NCI-H1417 treated with DMSO at 0.1 percent for 48 hours (cell line): ENCODE measurements around the gene ATG7.
"Not testable (repeated sequence)": the region's sequence is repeated elsewhere in the genome, so short reads cannot be mapped to it uniquely, and the experiment has no call there.

Experiments
- DNase-seq: peaks from one replicate; lab custom pipeline; 2025; lab: John Stamatoyannopoulos, UW

The ATG7 gene

GRCh38 chr3:11568503-11569155 lies 296.4 kb downstream of the ATG7 start:
- DNase-seq, result no peak

DNA sequence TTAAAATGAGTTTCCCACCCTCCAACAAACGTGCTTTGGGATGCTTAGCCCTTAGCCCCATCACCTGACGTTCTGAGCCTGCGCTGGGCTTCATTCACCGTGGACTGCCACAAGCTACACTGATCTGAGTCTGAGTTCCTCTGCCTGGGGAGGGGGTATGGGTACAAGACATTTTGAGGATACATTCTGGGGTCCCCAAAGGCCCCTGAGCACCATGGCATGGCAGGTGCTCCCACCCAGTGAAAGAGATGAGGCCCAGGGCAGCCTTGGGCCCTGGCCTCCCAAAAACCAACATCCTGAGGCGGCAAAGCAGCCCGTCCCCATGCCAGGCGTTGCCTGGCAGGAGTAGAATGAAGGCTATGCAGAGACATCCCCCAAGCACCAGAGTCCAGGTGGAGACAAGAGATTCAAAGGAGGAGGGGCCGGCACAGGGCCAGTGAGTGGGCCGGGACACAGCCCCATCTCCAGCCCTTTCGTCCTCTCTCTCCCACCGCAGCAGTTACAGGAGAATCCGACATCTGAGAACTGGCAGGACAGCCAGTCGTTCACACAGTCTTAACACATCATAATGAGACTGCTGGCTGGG lies 297.1 kb downstream of the ATG7 start:
- DNase-seq, result no peak

DNA sequence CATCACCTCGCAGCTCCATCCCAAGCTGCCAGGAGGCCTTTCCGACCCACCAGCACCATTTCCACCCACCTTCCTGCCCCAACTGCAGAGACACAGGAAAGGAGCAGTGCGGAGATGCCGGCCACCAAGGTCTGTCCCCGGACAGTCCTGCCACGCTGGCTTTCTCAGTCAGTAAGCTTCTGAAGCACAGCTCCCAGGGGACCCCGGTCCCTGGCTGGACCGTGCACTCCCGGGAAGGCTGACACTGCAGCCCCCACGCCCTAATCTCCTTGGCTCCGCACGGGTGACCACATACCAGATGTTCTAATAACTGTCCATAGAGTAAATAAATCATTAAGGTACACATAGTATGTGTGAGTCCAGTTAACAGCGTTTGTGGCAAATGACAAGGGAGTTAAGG lies 298.1 kb downstream of the ATG7 start:
- DNase-seq, result no peak

DNA sequence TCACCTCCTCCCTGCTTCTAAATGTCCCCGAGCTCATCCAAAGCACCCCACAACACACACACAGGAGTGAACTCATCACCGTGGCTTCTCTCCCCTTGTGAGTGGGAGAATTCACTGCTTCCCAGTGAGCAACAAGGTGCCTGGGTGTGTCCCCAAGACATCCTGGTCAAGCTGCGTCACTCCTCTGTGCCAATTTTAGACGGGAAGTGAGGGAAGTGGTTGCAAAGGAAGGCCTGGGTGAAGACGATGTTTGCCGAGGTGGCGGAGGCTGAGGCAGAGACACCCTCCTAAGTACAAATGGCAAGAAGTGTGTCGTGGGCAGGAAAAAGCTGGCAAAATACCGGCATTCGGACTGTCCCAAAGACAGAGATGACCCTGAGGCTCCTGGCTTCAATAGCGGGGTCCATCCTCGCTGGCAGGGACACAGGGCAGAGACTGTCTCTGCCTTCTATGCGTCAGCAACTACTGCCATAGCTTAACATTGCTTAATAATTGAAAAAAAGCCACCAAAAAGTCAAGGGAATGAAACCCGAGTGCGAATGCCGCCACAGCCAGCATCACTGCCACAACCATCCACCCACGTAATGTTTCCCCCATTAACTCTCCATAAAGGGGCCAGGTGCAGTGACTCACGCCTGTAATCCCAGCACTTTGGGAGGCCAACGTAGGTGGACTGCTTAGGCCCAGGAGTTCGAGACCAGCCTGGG lies 298.7 kb downstream of the ATG7 start:
- no peak for DNase-seq

DNA sequence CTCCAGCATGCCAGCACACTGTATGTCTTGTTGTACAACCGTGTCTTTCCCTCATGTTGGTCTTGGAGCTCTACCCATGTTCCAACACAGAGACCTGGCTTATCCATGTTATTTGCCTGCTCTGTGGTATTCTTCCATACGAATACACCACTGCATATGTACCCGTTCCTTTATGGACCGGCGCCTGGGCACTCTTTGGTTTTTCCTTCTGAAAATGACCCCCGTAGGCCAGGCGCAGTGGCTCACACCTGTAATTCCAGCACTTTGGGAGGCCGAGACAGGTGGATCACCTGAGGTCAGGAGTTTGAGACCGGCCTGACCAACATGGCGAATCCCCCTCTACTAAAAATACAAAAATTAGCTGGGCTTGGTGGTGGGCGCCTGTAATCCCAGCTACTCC lies 300.5 kb downstream of the ATG7 start:
- not testable (repeated sequence) for DNase-seq

DNA sequence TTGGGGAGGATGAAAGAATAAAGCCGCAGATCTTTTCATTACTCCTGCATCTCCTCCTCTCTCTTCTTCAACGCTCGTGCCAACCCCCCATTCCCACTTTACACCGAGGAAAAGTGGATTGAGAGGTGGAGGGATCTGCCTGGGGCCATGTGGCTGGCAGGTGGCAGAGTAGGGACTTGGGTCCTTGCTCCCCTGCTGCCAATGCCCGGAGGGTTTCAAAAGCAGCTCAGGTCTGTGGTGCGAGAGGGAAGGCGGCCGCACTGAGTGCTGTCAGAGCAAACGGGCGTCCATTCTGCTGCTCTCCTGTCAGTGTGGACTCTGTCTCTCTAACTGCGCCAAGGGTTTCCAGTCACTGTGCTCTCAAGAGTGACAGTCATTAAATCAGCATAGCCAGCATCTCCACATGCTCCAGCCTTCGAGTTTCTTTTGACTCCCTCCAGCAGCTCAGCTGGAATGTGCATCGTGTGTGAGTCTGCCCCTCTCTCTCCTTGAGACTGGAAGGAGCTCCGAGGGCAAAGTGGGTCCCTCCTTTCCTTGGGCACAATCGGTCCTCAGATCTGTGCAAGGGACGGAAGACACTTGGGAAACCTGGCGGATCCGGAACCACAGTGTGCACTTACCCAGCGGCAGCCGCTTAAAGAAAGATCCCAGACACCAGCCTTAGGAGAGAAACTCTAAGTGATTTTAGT lies 302.9 kb downstream of the ATG7 start:
- no peak for DNase-seq

DNA sequence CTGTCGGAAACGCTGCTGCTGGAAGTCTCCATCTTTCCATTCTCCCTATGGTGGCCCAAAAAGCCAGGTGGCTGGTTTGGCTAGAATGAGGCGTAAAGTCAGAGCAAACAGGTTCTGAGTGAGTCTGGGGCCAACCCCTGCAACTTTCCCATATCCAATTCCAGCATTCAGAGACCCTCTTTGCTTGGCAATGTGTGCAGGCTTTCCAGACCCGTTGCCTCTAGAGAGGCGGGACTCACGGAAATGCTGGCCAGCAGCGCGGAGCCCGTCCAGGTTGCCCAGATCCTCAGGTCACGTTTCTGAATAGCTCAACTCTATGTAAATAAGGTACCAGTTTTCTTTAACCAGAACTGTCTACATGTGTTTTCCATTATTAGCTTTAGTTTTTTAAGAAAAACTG lies 303.5 kb downstream of the ATG7 start:
- DNase-seq, result no peak

DNA sequence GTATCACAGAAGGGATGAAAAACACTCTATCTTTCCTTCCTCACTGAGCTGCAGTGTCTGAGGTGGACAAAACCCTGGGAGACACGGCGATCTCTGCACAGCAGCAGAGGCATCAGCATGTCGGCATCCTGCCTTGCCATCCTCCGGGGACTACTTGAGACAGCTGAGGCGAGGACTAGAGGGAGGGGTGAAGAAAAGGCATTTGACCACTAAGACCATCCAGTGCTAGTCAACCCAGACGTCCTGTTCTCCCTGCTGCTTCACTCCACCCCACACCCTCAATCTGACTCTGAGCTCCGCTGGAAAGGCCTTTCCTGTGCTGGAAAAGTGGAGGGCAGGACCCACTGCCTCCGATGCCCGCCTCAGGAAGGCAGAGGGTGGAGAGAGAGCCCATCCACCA lies 304.3 kb downstream of the ATG7 start:
- DNase-seq, result no peak

DNA sequence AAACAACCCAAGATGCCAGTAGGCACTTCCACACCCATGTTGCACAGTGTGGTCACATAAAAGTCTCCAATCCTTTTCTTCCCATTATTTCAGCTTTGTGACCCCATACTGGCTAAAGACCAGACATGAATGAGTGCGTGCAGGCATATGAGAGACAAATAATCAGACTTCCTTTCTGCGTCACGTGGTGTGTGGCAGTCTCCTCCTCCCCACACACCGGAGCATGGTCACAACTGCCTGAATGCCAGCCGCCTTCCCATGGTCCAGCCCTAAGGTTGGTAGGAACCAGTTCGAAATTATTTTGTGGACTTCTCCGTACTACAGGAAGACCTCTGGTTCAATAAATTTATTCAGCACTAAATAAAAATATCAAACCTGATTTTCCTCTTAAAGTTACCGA lies 306.0 kb downstream of the ATG7 start:
- DNase-seq, result no peak

GRCh38 chr3:11580645-11581044 lies 308.4 kb downstream of the ATG7 start:
- DNase-seq, result no peak

DNA sequence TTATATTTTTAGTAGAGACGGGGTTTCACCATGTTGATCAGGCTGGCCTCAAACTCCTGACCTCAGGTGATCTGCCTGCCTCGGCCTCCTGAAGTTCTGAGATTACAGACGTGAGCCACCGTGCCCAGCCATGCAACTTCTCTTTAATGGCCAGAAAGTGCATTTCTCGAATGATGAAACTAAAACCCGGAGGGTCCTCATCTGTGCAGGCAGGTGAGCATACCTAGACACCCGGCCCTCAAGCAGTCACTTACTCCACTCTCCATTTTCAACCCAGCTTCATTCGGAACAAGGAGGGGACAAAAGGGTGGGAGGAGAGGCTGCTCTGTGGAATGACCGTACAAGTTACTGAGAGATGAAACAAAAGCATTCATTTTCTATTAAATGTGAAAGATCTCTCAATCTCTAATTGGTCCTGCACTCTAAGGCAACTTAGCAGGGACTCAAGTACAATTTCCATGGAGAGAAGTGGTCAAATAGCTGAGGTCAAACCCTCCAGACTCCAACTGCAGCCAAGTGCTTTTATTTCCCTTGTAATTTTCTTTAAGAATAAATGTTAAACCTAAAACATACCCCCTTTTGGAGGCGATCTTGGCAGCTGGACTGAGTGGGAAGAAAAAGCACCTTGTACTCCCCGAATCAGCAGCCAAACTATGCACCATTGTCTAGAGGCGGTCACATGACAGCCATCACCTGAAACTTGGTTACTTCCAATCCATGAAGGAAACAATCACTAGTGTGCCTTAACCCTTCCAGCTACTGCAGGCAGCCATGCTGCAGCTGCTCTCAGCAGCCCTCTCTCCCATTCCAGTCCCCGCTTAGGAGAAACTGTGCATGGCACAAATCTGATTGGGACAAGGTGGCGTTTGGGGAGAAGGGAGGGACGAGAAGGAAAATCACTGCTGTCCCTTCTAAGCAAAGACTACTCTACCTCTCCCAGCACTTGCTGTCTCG lies 309.3 kb downstream of the ATG7 start:
- no peak for DNase-seq

DNA sequence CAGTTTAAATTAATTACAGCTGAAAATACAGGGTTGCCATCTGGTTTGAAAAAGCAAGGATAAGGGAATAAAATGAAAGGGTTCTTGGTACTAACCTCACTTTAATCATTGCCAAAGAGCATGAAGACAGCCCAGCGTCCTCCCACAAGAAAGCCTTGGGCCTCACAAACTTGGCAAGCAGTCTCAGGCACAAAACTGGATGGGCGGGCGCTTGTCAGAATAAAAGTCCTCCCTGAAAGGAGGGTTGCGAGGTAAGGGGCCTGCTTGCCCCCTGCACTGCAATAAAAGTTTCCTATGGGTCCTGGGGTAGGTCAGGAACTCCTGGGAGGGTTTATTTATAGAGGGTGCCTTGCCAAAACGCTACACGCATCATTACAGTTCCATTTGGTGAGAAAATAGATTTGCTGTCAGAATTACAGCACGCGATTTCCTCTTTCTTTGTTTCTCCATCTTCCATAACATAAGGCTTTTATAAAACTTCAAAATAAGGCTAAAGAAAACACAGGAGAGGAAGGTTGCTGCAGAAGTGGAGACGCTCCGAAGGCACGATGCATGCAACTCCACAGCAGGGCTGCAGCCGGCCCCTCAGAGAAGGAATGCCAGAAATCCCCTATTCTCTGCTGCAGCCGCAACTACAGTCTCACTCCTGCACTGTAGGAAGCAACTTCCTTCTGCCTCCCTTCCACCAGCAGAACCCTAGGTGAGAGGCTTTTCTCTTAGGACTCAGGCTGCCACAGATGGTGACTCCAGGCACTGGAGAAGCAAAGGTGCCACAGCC lies 310.2 kb downstream of the ATG7 start:
- DNase-seq, result no peak

DNA sequence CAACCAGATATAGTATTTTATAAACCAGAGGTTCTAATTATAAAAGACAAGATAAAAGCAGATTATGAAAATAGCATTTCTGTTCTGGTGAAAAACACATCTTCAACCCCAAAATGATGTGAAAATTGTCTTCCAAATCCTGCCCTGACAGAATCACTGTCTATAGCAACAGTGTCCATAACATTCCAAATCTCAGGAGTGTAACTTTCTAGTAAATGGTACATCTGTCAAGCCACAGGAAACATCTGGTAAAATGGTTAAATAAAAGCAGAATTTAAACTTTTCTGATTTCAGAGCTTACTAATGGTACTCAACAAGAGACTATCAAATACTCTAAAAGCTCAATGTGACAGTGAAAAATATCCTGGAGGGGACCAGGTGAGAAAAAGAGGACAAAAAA lies 311.0 kb downstream of the ATG7 start:
- no peak for DNase-seq

GRCh38 chr3:11583638-11584046 lies 311.4 kb downstream of the ATG7 start:
- no peak for DNase-seq

DNA sequence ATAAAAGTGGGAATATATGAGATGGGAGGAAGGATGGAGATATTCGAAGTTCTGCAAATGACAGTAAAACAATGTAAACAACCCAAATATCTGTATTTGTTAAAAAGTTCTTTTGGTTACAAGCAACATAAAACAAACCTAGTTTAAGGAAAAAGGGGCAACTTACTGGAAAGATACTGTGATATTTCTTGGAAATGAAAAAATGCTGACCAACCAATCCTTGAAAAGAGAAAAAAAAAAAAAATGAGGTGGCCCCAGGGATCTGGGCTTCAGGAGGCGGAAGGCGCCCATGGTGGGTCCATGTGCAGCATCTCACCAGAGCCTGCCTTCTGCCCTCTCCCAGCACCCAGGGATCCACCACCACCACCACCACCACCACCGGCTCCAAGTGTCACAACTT lies 312.4 kb downstream of the ATG7 start:
- DNase-seq, result no peak

DNA sequence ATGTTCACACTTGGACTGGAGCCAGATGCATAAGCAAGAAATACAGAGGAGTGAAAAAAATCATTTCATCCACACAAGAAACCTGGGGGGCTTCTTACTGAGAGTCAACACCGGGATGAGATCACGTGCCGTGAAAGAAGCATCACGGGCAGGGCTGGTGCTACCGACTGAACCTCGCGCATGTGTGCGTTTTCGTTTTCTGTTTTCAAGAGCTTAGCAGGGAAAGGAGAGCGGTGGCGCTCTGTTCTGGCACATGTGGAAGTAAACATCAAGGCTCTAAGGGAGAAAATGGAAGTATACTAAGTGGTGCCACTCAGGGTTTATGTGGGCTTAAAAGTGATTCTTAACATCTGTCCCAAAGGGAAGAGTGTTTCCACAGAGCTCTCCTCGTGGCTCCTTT lies 315.6 kb downstream of the ATG7 start:
- DNase-seq, result no peak

DNA sequence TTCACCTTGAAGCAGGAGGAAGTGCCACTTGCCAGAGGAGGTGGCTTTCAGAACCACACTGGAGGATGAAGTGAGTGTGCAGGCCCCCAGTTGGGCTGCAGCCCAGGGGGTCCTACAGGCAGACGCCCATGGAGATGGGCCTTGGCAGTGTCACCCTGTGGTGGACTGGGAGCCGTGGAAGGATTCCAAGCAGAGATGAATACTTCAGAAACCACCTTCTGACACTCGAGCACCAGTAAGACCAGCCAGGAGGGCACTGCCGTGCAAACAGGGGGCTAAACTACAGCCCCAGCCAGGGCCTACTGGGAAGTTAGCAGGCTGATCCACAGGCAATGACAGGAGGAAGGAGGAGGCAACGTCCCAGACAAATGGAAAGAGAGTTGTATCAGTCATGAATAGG lies 316.1 kb downstream of the ATG7 start:
- no peak for DNase-seq

DNA sequence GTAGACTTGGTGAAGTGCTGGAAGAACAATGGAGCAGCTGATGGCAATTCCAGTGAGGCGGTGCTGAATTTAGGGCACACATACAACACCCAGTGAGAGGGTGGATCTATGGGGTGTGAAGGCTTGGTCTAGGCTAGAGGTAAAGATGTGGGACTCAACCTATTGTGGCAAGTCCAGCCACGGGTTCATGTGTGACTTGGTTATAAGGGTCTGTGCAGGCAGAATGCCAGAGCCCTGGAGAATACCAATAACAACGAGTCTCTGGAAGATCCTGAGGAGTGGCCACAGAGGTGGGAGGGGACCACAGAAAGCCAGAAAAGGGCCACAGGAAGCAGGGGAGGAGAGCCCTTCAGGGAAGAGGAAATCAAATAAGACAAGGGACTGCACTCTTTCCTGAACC lies 316.6 kb downstream of the ATG7 start:
- DNase-seq, result no peak

- DNase-seq, result no peak
These were observed 317.5 kb downstream of the ATG7 start for GRCh38 chr3:11589706-11590105.

GRCh38 chr3:11591002-11591355 lies 318.8 kb downstream of the ATG7 start:
- no peak for DNase-seq
